Fibroblast of skin of abdomen (primary cell): ENCODE measurements around the gene LEP.
"Not testable (repeated sequence)": the region's sequence is repeated elsewhere in the genome, so short reads cannot be mapped to it uniquely, and the experiment has no call there.

Experiments
- DNase-seq: peaks from one replicate; pipeline ENCODE4 v3.0.0-alpha.2; 2013

LEP gene

DNA sequence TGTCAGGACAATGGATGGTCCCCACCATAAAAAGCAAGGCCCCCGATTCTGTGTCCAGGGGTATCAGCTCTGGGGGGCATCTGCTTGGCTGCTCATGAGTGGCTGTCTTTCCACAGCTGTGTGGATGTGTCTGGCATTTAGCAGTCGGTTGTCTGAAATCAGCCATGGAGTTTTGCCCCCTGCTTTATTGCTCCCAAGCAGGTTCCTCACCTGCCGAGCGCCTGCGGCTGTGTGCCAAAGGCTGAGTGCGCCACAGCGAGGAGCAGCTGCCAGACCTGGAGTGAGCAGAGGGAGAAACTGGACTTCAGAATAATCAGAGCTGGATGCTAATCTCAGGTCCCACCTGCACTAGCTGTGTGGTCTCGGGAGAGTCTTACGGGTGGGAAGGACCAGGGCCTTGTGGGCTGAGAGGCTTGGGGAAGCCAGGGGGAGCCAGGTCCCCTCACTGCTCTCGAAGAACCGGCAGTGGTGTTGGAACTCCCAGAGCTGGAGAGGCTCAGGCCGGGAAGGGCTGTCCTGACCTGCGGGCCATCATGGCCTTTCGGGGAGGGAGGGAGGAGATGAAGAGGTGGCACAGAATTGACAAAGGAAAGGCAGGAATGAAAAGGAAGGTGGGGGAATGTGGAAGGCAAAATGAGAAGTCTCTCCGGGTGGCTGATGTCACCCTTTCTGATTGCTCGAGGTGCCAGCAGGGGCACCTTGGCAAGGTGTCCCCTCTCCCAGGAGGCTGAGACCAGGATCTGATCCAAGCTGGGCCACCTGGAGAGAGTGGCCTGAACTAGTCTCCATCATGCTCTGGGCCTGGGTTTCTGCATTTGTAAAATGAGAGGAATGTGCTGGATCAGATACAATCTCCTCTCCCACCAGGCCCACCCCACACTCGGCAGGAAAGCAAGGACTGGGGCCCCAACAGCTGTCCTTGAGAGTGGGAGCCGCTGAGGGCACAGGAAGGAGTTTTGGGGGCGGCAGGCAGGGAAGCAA, 30.2 kb upstream of the LEP start:
- no peak for DNase-seq

DNA sequence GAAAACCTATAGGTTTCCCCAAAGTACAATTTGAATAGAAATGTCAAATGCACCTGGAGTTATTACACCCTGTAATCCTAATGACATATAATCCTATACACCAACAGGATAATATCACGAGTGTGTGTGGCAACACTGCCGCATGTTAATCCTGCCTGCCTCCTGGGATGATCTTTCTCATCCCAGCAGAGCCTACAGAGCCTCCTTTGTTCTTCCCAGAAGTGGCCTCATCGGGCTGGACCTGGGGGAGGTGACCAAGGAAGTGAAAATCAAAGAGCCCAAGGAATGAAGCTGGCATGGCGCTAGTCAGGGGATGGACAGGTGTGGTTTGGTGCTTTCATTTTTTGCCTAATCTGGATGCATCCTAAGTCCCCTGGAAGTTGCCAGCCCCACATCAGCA, 29.5 kb upstream of the LEP start:
- no peak for DNase-seq

- DNase-seq = no peak
Observed at GRCh38 chr7:128214463-128214862, 26.6 kb upstream of the LEP start.

GRCh38 chr7:128215281-128215680, 25.8 kb upstream of the LEP start:
- peak; percentile 84 for DNase-seq

- DNase-seq = peak; percentile 71
Observed at GRCh38 chr7:128215739-128216138, 25.3 kb upstream of the LEP start.

GRCh38 chr7:128217030-128217805, 23.9 kb upstream of the LEP start:
- peak; percentile 59 for DNase-seq

GRCh38 chr7:128217967-128218652, 23.0 kb upstream of the LEP start:
- DNase-seq = no peak

- no peak for DNase-seq
Observed at GRCh38 chr7:128219636-128220035, 21.4 kb upstream of the LEP start.

DNA sequence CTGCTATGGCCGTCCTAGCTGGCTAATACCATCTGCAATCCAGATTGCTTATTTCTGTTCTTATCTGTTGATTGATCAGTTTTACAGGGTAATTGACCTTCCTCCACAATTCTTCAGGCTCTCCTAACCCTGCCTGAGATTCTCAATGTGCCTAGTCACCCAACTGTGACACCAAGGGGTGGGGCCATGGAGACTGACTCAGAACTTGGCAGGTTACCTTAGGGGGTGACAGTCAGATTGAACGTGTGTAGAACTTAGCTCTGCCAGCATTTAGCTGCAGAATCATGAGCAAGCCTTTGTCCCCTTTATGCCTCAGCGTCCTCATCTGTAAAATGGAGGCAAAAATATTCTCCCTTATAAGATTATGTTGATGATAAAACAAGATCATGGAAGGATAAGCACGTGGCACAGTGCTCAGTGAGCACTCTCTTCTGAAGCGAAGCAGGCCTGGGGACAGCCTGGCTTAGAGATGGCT, 19.1 kb upstream of the LEP start:
- DNase-seq = peak; percentile 63

DNA sequence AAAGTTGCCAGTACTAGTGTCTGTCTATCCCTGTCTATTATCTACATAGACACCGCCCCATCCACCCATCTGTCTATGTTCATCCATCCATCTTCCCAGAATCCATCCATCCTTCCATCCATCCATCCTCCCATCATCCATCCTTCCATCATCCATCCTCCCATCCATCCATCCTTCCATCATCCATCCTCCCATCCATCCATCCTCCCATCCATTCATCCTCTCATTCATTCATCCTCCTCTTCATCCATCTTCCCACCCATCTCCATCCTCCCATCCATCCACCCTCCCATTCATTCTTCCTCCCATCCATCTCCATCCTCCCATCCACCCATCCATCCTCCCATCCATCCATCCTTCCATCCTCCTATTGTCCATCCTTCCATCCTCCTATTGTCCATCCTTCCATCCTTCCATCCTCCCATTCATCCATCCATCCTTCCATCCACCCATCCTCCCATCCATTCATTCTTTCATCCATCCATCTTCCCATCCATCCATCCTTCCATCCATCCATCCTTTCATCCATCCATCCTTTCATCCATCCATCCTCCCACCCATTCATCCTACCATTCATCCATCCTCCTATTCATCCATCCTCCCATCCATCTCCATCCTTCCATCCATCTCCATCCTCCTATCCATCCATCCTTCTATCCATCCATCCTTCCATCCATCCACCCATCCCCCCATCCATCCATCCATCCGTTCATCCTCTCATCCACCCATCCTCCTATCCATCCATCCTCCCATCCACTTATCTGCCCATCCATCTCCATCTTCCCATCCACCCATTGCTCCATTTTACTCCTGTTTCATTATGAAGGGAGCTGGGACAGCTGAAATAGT, 14.7 kb upstream of the LEP start:
- DNase-seq = no peak

DNA sequence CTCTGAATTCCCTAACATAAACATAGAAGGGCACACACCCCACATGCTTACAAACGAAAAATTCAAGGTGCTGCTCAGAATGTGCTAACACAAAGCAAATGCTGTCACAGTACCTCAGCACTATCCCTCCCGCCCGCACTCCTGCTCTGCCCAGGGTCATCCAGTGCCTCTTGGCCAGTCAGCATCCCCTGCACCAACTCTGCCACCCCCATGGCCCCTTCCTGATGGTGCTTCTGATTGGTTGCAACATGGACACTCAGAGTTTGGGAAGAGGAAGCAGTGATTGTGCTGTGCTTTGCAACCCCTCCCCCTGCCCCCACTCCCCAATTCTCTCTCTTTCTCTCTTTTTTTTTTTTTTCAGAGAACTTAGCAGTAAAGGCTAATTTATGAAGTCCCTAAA, 13.8 kb upstream of the LEP start:
- DNase-seq = no peak

DNA sequence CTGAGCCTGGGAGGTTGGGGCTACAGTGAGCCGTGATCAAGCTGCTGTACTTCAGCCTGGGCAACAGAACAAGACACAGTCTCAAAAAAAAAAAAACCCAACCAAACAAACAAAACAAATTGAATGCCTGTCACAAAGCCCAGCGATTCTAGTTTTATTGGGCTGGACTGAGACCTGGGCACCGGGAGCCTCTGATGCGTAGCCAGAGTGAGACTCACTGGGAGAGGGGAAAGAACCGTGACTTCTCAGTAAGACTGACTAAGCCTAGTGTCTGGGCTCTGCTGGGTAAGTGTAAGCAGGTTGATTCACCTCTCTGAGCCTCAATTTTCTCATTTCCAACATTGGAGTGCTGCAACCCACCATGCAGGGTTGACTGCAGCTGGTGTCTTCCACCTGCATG, 10.1 kb upstream of the LEP start:
- DNase-seq = no peak

DNA sequence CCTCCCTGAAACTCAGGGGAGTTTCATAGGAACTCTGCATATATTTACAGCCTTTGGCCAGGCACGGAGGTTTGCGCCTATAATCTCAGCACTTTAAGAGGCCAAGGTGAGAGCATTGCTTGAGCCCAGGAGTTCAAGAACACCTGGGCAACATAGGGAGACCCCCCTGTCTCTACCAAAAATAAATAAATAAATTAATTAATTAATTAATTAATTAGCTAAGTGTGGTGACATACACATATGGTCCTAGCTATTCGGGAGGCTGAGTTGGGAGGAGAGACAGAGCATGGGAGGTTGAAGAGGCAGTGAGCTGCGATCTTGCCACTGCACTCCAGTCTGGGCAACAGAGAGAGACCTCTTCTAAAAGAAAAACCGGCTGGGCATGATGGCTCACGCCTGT, 9.4 kb upstream of the LEP start:
- no peak for DNase-seq

- no peak for DNase-seq
Observed at GRCh38 chr7:128233471-128233870, 7.6 kb upstream of the LEP start.

DNA sequence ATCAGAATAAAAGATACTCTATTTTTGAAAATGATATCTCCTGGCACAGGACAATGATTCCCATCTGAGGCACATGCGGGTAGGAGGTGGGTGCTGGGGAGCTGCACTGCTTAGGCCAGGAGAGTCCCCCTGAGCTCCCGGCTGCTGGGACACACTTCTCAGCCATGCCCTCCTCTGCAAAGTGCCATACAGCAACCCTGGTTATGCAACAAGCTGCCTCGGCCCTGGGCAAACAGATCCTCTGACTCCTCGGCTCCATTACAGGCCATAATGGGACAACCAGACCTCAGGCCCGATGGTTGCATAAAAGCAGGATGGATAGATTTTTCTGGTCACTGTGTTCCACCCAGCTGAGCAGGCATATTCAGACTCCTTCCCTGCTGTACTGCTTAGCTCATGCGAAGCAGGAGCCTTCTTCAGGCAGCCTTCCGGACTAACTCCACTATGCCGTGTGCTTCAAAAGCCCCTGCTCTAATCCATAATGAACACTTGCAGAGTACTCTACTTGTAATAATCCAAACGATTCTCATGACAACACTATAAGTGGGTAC, 6.5 kb upstream of the LEP start:
- no peak for DNase-seq

- DNase-seq = no peak
Observed at GRCh38 chr7:128235471-128235870, 5.6 kb upstream of the LEP start.

DNA sequence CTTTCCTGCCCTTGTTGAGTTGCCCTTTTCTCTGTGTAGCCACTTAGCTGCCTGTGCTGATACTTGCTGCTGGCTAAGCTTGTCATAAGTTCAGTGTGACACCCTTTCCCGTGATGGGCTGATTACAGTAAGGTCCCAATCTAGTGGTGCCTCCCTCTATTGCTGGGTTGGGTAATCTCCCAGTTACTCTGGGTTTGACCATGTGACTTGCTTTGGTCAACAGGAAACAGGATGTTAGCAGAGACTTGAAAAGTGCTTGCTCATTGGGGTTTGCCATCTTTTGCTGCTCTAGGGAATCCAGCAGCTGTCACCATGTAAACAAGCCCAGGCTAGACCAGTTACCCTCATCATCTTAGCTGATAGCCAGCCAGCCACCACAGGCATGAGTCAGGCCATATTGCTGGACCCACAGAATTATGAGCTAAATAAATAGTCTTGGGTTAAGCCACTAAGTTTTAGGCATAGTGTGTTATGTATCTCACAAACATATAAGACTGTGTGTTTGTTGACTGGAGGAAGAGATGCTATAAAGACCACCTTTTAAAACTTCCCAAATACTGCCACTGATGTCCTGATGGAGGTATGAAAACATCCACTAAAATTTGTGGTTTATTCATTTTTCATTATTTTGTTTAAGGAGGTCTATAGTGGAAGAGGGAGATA, 4.0 kb upstream of the LEP start:
- peak; percentile 47 for DNase-seq

DNA sequence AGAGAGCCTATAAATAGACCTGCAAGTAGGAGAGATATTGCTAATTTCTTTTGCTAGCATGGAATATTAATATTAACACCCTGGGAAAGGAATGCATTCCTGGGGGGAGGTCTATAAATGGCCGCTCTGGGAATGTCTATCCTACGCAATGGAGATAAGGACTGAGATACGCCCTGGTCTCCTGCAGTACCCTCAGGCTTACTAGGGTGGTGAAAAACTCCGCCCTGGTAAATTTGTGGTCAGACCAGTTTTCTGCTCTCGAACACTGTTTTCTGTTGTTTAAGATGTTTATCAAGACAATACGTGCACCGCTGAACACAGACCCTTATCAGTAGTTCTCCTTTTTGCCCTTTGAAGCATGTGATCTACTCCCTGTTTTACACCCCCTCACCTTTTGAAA, 1.9 kb upstream of the LEP start:
- DNase-seq = not testable (repeated sequence)

GRCh38 chr7:128242661-128243060, 1.6 kb downstream of the LEP start:
- DNase-seq = no peak

GRCh38 chr7:128243273-128243672, 2.2 kb downstream of the LEP start:
- no peak for DNase-seq

DNA sequence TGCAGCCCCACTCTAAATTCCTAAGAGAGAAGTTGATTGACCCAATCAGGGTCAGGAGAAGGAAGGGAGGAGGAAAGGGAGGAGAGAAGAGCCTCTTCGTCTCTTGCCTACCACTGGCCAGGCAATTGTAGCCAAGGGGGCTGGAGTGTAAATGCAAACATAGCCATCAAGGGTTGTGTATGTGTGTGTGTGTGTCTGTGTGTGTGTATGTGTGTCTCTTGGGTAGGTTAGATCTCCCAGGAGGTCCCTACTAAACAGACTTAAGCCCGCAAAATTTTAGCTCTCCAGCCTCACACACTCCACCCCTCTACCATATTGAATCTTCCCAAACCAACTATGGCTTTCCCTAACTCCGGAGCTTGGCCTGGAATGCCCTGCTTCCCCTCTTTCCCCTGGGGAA, 3.8 kb downstream of the LEP start:
- DNase-seq = no peak
